DMS79 treated with DMSO at 0.1 percent for 48 hours (cell line): ENCODE data around the gene SMIM24.
A peak's percentile ranks its signal among the peaks of the same experiment; 100 is the strongest.
"Not testable (repeated sequence)": the region's sequence is repeated elsewhere in the genome, so short reads cannot be mapped to it uniquely, and the experiment has no call there.

Source experiments
- DNase-seq: peaks from one replicate; lab custom pipeline; 2025; lab: John Stamatoyannopoulos, UW

Gene SMIM24

DNA sequence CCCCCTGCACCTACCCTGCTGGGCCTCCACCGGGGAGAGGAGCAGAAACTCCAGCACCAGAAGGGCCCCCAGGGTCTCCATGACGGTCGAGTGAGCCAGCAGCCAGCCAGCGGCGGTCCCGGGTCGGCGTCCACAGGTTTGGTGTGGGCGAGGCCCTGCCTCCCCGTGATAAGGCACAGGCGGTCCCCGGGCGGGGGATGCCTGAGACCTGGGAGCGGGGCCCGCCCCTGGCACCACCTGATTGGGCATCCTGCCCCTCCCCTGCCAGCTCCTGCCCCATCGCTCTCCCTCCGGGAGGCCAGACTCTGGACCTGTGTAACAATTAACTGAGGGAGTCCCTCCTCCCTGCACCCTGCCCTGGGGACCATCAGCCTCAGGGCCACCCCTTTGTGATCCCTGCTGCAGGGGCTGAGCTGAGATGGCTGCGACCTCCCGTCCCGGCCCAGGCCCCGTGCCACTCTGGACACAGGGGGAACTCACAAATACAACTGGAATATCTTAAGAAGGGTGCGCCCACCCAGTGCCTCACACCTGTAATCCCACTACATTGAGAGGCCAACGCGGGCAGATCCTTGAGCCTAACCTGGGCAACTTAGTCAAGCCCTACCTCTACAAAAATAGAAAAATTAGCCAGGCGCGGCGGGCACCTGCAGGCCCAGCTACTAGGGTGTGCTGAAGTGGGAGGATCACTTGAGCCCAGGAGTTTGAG is at the start of gene SMIM24:
TSS of gene SMIM24 (minus strand) at position 143 of the 709 bp plus-strand sequence. CDS start at position 81, 62 bp downstream.
- DNase-seq: peak; percentile 6

DNA sequence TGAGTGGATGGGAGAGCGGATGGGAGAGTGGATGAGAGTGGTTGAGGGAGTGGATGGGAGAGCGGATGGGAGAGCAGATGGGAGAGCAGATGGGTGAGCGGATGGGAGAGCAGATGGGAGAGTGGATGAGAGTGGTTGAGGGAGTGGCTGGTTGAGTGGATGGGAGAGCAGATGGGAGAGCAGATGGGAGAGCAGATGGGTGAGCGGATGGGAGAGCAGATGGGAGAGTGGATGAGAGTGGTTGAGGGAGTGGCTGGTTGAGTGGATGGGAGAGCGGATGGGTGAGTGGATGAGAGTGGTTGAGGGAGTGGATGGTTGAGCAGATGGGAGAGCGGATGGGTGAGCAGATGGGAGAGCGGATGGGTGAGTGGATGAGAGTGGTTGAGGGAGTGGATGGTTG is 49.0 kb upstream of the SMIM24 start:
- not testable (repeated sequence) for DNase-seq

DNA sequence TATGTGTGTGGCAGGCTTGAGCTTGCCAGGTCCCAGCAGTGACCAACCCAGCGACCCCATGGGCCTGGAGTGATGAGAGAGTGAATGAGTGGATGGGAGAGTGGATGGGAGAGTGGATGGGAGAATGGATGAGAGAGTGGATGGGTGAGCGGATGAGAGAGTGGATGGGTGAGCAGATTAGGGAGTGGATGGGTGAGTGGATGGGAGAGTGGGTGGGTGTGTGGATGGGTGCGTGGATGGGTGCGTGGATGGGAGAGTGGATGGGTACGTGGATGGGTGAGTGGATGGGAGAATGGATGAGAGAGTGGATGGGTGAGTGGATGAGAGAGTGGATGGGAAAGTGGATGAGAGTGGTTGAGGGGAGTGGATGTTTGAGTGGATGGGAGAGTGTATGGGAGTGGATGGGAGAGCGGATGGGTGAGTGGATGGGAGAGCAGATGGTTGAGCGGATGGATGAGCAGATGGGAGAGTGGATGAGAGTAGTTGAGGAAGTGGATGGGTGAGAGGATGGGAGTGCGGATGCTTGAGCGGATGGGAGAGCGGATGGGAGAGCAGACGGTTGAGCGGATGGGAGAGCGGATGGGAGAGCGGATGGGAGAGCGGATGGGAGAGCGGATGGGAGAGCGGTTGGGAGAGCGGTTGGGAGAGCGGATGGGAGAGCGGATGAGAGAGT is 48.4 kb upstream of the SMIM24 start:
- DNase-seq: no peak

DNA sequence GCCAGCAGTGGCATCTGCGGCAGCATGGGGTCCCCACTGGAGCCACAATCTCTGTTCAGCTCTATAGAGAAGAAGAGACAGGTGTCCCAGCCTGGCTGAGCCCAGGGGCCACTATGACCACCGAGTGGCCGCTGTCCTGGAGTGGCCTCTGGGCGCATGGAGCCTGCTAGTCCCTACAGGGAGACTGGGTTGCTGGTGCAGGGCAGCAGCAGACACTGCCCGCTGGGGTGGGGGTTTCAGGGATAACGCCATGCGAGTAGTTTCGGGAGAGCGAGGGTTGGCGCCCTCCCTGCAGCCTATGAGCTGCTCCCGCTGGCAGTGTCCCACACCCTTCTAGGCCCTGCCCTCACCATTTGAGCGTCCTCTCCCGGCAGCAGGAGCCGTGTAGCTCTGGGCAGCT is 47.8 kb upstream of the SMIM24 start:
- no peak for DNase-seq

DNA sequence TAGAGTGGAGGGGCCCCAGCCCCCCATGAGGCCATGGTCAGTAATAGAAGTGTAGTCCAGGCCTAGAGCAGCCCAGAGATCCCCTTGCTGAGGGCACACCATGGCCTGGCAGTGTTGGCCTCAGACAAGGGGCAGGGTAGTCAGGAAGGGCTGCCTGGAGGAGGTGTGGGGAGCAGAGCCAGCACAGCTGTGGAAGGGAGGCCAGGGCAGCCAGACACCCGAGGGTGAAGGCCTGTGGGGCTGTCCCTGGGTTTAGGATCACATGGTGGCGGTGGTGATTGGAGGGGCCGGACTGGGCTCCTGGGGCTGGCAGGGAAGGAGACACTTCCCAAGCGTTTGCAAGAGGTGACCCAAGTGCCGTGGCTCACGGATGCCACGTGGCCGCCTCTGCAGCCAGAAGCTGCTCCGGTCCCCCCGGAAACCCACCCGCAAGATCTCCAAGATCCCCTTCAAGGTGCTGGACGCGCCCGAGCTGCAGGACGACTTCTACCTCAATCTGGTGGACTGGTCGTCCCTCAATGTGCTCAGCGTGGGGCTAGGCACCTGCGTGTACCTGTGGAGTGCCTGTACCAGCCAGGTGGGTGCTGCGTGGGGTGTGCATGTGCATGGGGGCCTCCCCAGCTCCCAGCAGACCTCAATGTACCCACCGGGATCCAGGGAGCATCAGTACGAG is 47.0 kb upstream of the SMIM24 start:
- DNase-seq: no peak

DNA sequence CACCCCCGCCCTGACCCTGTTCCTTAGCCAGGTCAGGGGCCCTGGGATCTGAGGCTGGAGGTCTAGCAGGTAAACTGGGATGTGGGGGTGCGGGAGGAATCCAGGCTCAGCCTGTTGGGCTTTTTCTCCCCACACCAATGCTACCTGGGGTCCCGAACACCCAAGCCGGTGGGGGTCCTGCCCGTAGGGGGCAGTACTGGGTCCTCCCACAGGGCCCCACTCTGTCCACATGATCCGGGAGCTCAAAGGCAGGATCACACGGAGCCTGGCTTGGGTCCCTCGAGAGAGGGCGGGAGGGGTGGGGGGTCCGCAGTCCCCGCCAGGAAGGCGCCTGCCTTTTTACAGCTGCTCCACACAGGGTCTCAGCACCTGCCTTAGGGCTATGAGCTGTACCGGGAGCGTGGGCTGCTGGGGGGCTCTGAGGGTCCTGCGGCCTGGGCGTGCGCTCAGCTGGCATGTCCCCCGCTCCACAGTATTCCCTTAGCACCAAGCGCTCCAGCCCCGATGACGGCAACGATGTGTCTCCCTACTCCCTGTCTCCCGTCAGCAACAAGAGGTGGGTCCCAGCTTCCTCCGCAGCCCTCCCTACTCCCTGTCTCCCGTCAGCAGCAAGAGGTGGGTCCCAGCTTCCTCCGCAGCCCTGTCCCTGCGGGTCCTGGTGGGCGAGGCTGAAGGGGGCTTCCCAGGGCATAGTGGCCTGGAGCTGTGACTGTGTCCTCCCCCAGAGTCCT is 46.3 kb upstream of the SMIM24 start:
- DNase-seq: no peak

DNA sequence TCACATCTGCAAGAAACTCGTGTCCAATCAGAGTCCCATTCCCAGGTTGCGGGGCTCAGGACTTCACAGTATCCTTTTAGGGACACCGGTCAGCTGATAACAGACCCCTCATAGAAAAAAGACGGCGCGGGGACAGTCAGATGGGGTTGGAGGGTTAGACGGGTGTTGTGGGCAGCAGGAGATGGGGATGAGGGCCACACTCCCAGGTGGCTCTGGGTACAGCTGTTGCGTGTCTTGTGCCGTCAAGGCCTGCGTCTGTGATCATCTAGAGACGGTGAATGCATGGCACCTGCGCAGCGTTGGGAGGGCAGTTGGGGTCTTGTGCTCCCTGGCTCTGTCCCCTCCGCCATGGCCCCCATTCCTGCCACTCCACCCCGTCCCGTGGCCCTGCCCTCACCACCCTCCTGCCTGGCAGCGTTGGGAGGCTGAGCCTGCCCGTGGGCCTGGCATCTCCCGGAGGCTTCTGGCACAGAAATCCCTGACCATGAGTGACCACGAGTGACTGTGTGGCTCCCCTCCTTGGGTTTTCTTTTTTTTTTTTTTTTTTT is 44.7 kb upstream of the SMIM24 start:
- DNase-seq: no peak

DNA sequence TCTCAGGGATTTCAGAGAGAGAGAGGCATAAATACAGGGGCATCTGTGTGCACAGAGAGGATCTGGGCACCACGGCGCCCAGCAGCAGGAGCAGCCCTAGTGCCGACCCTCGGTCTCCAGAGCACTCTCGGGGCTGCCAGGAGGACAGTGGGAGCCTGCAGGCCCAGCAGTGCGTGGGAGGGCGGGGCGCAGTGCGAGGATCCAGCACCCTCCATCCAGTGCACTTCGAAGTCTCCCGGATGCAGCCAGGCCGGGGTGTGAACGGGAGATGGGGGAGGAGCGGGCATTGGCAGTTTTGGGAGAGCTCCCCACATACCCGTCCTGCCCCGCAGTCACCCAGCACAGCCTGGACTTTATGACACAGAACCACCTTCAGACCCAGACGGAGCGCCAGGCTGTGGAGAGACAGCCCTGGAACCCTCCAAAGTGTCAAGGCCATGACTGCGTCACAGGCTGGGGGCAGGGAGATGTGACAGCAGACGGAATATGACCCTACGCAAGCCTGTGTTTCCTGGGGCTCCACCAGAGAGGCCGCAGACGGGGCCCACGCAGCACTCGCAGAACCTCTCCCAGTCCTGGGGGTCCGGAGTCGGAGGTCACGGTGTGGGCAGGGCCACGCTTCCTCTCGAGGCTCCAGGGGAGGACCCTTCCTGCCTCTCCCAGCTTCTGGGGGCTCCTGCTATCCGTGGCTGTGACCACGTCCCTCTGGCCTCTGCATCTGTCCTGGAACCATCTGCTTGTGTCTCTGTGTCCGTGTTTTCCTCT is 43.9 kb upstream of the SMIM24 start:
- no peak for DNase-seq

DNA sequence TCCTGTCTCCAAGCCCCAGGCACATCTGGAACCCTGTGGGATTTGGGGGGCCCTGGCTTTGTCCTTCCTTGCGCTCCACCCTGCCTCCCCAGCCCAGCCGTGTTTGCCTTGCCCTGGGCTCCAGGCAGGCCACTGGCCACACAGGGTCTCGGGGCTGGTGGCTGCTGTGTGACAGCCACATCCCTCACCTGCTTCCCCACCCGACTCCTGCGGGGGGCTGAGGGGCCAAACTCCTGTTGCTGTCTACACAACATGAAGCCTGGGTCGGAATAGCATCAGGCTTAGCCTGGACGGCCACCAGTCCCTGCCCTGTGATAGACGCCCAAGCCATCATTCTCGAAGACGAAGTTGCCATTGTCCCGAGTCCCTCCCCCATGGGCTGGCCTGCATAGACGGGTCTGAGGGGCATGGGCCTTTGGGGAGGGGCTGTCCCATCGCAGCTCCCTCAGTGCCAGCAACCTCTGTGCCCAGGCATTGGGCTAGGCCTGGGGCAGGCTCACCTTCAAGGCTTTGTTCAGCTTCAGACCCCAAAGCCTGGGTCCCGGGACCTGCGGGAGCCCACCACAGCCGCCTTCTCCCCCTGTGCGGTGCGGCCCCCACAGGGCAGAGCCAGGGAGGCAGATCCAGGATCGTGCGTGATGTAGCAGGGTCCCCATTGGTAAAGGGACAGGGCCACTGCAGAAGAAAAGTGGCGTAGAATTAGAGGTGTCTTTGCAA is 43.2 kb upstream of the SMIM24 start:
- no peak for DNase-seq

DNA sequence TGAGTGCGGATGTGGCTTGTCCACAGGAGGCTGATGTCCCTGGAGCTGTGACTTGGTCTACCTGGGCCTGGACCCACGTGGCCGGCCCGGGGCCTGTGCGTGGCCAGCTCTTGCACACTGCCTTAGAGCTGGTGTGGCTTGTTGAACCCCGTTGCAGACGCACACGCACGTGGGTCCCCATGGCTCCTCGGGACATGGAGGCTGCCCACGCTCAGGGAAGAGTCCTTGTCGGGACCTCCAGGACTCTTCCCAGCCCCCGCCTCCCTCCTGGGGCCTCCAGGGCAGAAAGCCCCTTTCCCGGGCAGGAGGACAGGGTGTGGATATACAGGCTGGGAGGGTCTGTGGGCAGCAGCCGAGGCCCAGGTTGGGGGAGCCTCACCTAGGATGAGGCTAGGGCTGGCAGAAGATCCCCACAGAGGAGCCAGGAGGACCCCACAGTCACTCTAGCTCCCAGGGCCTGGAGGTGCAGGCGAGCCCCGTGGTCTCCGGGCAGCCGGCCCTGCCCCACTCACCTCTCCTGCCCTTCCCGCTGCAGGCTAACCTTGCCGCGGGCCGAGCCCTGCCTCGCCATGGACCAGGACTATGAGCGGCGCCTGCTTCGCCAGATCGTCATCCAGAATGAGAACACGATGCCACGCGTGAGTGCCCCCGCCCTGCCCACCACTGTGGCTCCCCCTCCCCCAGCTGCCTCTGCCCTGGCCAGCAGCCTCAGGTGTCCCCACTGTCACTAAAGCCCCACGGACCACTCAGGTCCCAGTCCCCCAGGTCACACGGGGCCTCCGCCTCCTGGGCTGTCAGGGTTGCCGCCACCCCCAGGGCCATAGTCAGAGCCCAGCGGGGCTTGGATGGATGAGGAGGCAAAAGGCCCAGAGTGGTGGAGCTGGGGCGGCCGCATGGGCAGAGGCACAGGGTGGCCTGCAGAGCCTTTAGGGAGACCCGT is 42.4 kb upstream of the SMIM24 start:
- no peak for DNase-seq

DNA sequence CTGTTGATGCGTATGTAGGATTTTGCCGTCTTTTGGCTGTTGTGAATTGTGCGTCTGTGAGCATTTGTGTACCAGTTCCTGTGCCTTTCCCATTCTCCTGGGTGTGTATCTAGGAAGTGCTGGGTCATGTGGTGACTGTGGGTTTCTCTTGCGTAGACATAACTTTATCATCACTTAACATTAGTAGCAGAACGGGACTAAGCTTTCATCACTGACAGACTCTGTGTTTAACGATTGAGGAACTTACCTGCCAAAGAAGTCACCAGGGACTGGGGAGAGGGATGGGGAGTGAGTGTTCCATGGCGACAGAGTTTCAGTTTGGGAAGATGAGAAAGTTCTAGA is 40.8 kb upstream of the SMIM24 start:
- DNase-seq: no peak

DNA sequence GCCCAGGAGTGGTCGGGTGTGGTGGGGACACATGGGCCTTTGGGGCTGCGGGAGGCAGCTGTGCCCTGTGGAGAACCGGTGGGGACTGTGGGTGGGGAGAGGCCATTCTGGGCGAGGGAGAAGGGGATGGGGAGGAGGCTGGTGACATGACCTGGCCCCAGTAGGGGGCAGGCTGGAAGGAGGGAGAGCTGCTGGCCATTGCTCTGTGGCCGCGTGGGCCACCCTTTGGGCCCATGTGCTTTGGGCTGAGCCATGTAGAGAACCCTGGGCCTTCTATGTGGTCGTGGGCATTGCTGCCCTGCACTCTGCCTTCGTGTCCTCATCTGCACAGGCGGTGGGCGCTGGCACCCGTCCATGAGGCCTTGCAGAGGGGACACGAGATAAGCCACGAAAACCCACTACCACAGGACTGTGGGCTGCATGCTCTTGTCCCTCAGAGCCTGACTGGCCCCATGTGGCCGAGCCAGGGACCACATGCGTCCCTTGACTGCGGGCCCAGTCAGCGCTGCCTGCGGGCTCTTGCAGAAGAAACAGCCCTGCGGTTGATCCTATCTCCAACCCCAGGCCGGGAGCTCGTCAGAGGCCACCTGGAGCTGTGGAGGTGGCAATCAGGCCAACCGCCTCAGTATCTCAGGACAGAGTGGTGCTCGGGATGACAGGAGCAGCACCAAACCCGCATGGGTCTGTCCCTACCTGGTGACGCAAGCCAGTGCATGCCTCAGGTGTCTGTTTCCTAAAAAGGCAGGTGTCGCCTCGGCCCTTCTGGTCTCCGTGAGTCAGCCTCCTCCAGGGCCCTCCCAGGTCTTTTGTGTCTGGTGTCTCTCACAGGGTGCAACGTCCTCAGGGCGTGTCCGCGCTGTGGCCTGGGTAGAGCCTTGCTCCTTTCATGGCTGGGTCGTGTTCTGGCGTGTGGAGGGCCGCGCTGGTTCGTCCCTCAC is 40.1 kb upstream of the SMIM24 start:
- no peak for DNase-seq

DNA sequence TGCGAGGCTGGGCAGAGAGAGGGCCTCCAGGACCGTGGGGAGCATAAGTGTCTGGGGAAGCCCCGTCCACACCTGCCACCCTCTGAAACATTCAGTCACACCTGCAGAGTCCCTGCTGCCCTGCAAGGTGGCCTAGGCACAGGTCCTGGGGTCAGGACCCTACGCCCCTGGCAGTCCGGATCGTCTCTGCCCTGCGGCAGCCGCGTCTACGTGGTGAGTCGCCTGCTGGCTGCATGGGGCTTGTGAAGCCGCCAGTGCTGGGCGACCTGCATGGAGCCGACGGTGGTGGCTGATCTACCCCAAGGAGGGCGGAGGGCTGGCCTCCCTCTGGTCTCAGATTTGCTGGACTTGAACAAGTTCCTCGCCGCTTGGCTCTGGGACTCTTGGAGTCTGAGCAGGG is 38.8 kb upstream of the SMIM24 start:
- no peak for DNase-seq

DNA sequence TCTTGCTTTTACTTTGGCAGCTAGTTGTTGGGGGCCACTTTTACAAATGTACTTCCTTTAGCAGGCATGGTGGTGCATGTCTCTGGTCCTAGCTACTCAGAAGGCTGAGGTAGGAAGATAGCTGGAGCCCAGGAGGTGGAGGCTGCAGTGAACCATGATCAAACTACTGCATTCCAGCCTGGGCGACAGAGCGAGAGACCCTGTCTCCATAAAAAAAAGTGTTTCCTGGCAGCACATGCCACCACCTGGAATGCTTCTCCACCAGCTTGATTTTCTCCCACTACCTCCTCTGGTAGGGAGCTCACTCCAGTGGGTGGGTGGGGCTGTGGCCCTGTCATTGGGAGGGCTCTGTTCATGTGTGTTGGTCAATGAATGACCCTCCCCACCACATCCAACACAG is 38.3 kb upstream of the SMIM24 start:
- no peak for DNase-seq

DNA sequence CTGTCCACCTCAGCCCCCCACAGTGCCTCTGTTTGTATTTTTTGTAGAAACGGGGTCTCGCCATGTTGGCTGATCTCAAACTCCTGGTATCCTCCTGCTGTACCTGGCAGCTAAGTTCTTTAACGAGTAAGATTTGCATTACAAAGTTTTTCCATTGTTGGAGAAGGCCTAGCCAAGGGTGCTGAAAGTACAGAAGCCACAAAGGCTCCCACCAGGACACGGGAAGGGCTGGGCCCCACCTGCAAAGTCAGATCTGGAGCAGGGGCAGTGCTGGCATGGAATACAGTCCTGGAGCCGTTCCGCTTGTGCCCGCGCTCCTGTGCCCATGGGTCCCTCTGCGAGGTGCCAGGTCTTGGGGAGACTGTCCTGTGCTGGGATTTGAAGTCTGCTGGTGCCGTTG is 37.9 kb upstream of the SMIM24 start:
- DNase-seq: no peak

DNA sequence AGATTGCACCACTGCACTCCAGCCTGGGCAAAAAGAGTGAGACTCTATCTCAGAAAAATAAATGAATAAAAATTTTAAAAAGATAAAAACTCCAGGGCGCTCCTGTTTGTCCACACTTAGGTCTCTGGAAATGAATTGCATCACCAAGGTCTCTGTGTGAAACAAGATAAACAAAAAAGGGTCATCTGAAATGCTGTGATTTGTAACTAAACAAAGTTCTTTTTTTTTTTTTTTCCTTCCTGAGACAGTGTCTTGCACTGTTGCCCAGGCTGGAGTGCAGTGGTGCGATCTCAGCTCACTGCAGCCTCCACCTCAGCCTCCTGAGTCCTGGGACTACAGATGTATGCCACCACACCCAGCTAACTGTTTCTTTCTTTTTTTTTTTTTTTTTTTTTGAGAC is 37.3 kb upstream of the SMIM24 start:
- no peak for DNase-seq

DNA sequence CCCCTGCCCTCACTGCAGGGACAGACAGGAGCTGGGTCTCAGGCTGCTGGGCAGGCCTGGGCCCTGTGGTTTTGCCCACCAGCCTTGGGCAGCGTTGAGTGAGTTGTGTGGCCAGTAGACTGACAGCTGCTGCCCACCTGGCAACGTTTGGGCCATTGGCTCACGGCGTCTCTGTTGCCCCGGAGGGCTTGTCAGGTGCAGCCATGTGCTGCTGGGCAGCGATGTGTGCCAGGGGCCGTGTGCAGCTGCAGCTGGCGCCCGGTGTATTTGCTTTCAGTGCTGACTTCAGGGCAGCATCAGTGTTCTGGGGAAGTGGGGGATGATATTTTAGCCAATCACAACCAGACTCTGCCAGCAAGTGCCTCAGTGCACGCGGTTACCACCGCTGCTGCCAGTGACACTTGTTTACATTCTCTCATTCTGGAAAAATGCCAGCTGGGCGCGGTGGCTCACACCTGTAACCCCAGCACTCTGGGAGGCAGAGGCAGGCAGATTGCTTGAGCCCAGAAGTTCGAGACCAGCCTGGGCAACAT is 36.4 kb upstream of the SMIM24 start:
- peak; percentile 78 for DNase-seq

DNA sequence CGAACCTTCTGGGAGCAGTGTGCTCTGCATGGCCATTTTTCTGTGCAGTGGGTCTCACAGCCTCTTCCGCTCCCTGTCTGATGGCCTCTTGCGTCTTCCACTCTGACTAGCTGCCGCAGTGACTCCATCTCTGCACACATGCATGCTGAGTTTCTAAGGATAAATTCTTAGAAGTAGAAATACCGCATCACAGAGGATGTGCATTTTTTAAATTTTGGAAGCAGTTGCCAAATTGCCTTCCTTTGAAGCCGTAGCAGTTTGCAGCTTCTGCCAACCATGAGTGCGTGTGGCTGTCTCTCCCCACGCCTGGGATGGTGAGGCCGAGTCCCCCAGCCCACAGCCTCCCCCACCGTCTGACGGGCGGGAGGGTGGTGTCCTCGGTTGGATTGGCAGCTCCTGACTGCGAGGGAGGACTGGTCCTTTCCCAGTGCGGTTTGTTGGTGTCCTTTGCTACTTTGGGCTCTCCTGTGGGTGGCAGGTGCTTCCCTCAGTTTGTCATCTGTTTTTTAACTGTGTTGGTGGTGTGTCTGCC is 35.6 kb upstream of the SMIM24 start:
- DNase-seq: no peak
